Calu3 (cell line): ENCODE measurements around the gene ZNF148. TPM values are rescaled to one million over a fixed set of nuclear protein-coding genes. Genes with fewer than 3 reads are reported as not detected.

ENCODE experiments used
- BruUV-seq: library from RNA; stranded (reverse); fragments of 400-500 nt; replicated peaks from 2 replicates; lab custom pipeline; 2021; lab: Mats Ljungman, UMichigan
- CTCF ChIA-PET: fragments of 300-600 bp; sonication (Branson Sonifier 250); formaldehyde crosslinking; loops from one replicate; lab custom pipeline; 2022; ENCODE audit warnings: antibody characterized with exemption; lab: Charles Lee
- DNase-seq: peaks from one replicate; pipeline ENCODE4 v3.0.0; 2022
- H3K27ac Mint-ChIP-seq: one replicate; pipeline ENCODE4 v1.8.0; 2022; ENCODE audit warnings: mixed read lengths; ENCODE audit not compliant: unreplicated experiment
- H3K27me3 Mint-ChIP-seq: one replicate; pipeline ENCODE4 v1.8.0; 2022; ENCODE audit warnings: mixed read lengths; ENCODE audit not compliant: unreplicated experiment
- H3K36me3 Mint-ChIP-seq: one replicate; pipeline ENCODE4 v1.8.0; 2022; ENCODE audit warnings: mild to moderate bottlenecking, moderate library complexity, mixed read lengths; ENCODE audit not compliant: insufficient read depth, unreplicated experiment
- H3K4me1 Mint-ChIP-seq: one replicate; pipeline ENCODE4 v1.8.0; 2022; ENCODE audit warnings: mild to moderate bottlenecking, low read depth, mixed read lengths; ENCODE audit not compliant: unreplicated experiment
- H3K4me3 Mint-ChIP-seq: one replicate; pipeline ENCODE4 v1.8.0; 2022; ENCODE audit warnings: mild to moderate bottlenecking, low read depth, moderate library complexity, mixed read lengths; ENCODE audit not compliant: unreplicated experiment
- H3K9me3 Mint-ChIP-seq: one replicate; pipeline ENCODE4 v1.8.0; 2022; ENCODE audit warnings: low read depth, mixed read lengths; ENCODE audit not compliant: unreplicated experiment
- intact Hi-C: fragments of 100-400 bp; cut with micrococcal nuclease; formaldehyde crosslinking; loops from one replicate; pipeline ENCODE4 v1.10.0; 2022; ENCODE audit not compliant: unreplicated experiment
- total RNA-seq: library from RNA; stranded (reverse); gene quantifications from 2 replicates; pipeline ENCODE4 v1.2.3, GENCODE V29; 2022
- TF ChIP-seq, protein P1 (sequence below): fragments of 200-600 bp; IDR thresholded peaks from one replicate; pipeline ENCODE4 v1.8.0; 2022; ENCODE audit warnings: antibody characterized with exemption; ENCODE audit not compliant: unreplicated experiment

The ZNF148 gene
- total RNA-seq, 1 experiment from 2014 or later: 55.0 TPM

DNA sequence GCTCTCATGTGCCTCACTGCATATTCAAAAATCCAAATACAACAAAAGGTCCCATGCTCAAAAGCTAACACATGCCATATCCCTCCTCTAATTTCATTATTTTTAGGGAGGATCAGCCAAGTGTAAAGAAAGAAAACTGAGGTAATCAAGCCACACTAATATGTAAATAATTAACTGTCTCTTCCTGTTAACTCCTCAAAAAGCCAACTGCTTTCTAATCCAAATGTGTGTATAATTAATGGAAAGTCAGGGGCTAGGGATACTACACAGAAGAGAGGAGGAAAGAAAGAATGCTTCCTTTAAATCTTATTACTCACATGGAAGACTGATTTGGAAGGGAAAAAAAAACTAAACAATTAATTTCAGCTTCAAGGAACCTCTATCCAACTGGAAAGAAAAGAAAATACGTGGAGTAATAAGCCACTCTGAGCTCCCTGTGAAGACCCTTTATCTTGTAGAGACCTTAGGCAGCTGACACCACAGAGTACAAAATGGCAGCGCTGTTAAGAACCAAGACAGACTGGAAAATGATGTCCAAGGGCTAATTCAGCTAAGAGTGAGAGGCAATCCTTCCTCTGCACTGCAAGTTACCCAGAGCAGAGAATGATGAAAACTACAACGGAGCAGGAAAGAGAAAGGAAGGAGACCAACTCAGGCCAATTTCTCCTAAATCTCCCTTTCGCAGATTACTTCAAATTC is 56.8 kb downstream of the ZNF148 start:
- Mint-ChIP-seq H3K4me3 (peak overlapping the region; percentile 24), H3K4me1 (peaks cover 39% of the 10 kb centered on the region)
- CTCF ChIA-PET: interaction anchor here (0.6 to 1.2 kb wide), 7 partner anchors 20 to 329 kb away, joined by 3 read pairs; no protein-coding TSS in a partner anchor

DNA sequence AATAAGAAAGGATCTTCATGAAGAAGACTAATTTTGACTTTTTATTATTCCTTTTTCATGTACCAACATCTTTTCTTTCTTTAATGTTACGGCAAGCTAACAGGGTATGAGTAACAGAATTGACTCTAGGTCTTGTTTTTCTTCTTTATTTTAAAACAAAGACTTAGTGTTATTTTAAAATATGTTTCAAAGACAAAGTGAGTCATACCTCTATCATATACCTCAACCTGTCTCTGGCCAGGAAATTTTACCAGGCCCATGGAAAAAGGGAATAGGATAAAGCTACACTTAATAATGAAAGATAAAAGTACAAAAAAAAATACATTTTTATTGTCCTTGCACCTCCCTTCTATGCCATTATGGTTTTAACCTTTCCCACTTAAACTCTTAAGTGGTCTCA is 57.4 kb downstream of the ZNF148 start:
- Mint-ChIP-seq H3K27ac (peak overlapping the region; percentile 80), H3K9me3 (peaks cover 7% of the 10 kb centered on the region), H3K27me3 (no peaks in the 10 kb centered on the region), H3K4me1 (peaks cover 39% of the 10 kb centered on the region), H3K36me3 (peaks cover 26% of the 10 kb centered on the region), H3K4me3 (peak overlapping the region; percentile 24)
- BruUV-seq: no TSS peak
- CTCF ChIA-PET: interaction anchor here (0.6 to 1.2 kb wide), 7 partner anchors 19 to 330 kb away, joined by 3 read pairs; no protein-coding TSS in a partner anchor
- no peak for DNase-seq
- intact Hi-C loops: no loop called here
- TF ChIP-seq, protein P1, sequence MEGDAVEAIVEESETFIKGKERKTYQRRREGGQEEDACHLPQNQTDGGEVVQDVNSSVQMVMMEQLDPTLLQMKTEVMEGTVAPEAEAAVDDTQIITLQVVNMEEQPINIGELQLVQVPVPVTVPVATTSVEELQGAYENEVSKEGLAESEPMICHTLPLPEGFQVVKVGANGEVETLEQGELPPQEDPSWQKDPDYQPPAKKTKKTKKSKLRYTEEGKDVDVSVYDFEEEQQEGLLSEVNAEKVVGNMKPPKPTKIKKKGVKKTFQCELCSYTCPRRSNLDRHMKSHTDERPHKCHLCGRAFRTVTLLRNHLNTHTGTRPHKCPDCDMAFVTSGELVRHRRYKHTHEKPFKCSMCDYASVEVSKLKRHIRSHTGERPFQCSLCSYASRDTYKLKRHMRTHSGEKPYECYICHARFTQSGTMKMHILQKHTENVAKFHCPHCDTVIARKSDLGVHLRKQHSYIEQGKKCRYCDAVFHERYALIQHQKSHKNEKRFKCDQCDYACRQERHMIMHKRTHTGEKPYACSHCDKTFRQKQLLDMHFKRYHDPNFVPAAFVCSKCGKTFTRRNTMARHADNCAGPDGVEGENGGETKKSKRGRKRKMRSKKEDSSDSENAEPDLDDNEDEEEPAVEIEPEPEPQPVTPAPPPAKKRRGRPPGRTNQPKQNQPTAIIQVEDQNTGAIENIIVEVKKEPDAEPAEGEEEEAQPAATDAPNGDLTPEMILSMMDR: no peak

More for the DNA sequence above, 56.8 kb downstream of the ZNF148 start:
- peak overlapping the region; percentile 80 for H3K27ac Mint-ChIP-seq
- intact Hi-C loops: no loop called here
- BruUV-seq: no TSS peak
- TF ChIP-seq, protein P1: no peak
- no peak for DNase-seq
- H3K9me3 Mint-ChIP-seq: peaks cover 6% of the 10 kb centered on the region
- no peaks in the 10 kb centered on the region for H3K27me3 Mint-ChIP-seq
- H3K36me3 Mint-ChIP-seq: peaks cover 24% of the 10 kb centered on the region

DNA sequence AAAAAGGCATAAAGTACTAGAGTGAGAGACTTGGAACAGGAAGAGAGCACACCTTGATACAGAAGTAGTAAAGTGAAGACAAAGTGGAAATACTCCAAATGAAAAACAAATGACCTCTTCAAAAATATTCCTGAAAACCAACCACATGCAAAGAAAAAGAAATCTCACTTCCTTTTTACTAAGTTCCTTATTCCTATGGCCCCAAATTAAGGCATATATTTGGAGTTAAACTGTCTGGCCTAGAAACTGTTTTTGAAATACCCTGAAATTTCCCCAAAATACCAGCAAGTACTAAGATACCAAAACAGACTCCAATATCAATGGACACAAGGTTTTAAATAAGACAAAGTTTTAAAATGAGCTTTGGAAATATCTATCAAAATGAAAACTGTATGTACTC is 58.2 kb downstream of the ZNF148 start:
- BruUV-seq: no TSS peak
- TF ChIP-seq, protein P1: no peak
- DNase-seq: no peak
- peaks cover 28% of the 10 kb centered on the region for H3K36me3 Mint-ChIP-seq
- peaks cover 11% of the 10 kb centered on the region for H3K9me3 Mint-ChIP-seq
- H3K27me3 Mint-ChIP-seq: no peaks in the 10 kb centered on the region
- no peak overlapping the region for H3K4me3 Mint-ChIP-seq
- CTCF ChIA-PET: no interaction called here
- H3K4me1 Mint-ChIP-seq: peaks cover 39% of the 10 kb centered on the region
- peak overlapping the region; percentile 80 for H3K27ac Mint-ChIP-seq
- intact Hi-C loops: no loop called here

DNA sequence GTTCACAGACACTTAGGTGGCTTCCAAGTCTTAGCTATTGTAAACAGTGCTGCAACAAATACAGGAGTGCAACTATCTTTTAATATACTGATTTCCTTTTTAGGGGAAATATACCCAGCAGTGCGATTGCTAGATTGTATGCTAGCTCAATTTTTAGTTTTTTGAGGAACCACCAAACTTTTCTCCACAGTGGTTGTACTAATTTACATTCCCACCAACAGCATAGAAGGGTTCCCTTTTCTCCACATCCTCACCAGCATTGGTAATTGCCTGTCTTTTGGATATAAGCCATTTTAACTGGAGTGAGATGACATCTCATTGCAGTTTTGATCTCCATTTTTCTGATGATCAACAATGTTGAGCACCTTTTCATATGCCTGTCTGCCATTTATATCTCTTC is 58.9 kb downstream of the ZNF148 start:
- no TSS peak for BruUV-seq
- DNase-seq: no peak
- Mint-ChIP-seq H3K4me3 (no peak overlapping the region), H3K36me3 (peaks cover 30% of the 10 kb centered on the region), H3K9me3 (peaks cover 11% of the 10 kb centered on the region), H3K27ac (peak overlapping the region; percentile 80), H3K27me3 (no peaks in the 10 kb centered on the region), H3K4me1 (peaks cover 39% of the 10 kb centered on the region)
- TF ChIP-seq, protein P1: no peak
- intact Hi-C loops: no loop called here
- CTCF ChIA-PET: no interaction called here
